Activated naive CD4-positive, alpha-beta T cell treated with Interleukin-2 at 50 U/mL for 16 hours (primary cell): ENCODE measurements around the gene GDF7.

Source experiments
- DNase-seq: peaks from one replicate; pipeline ENCODE4 v3.0.0-alpha.2; 2020

GDF7 gene

GRCh38 chr2:20675701-20676352 is 8.9 kb downstream of the GDF7 start:
- no peak for DNase-seq

- DNase-seq, result no peak
Measured at GRCh38 chr2:20676353-20677215, 9.6 kb downstream of the GDF7 start.

- DNase-seq, result no peak
Measured at GRCh38 chr2:20677301-20678085, 10.5 kb downstream of the GDF7 start.

- DNase-seq, result no peak
Measured at GRCh38 chr2:20678086-20678395, 11.1 kb downstream of the GDF7 start.

- no peak for DNase-seq
Measured at GRCh38 chr2:20678780-20679179, 11.8 kb downstream of the GDF7 start.

GRCh38 chr2:20680744-20681375 is 13.9 kb downstream of the GDF7 start:
- DNase-seq, result no peak

- DNase-seq, result no peak
Measured at GRCh38 chr2:20682167-20682920, 15.4 kb downstream of the GDF7 start.

GRCh38 chr2:20684581-20685063 is 17.7 kb downstream of the GDF7 start:
- DNase-seq, result no peak

- DNase-seq, result no peak
Measured at GRCh38 chr2:20687260-20687832, 20.4 kb downstream of the GDF7 start.

- DNase-seq, result no peak
Measured at GRCh38 chr2:20689428-20690264, 22.7 kb downstream of the GDF7 start.

- no peak for DNase-seq
Measured at GRCh38 chr2:20691076-20691734, 24.3 kb downstream of the GDF7 start.

- no peak for DNase-seq
Measured at GRCh38 chr2:20692081-20692480, 25.1 kb downstream of the GDF7 start.

GRCh38 chr2:20693317-20693716 is 26.4 kb downstream of the GDF7 start:
- DNase-seq, result no peak

GRCh38 chr2:20696366-20696765 is 29.4 kb downstream of the GDF7 start:
- no peak for DNase-seq

GRCh38 chr2:20697322-20697934 is 30.5 kb downstream of the GDF7 start:
- DNase-seq, result no peak

GRCh38 chr2:20698916-20699613 is 32.1 kb downstream of the GDF7 start:
- no peak for DNase-seq

- no peak for DNase-seq
Measured at GRCh38 chr2:20702563-20702962, 35.6 kb downstream of the GDF7 start.

- DNase-seq, result no peak
Measured at GRCh38 chr2:20704886-20705285, 37.9 kb downstream of the GDF7 start.

GRCh38 chr2:20706217-20706616 is 39.3 kb downstream of the GDF7 start:
- no peak for DNase-seq
